Ecto neural progenitor cell (in vitro differentiated cells): ENCODE results near the gene HIGD1A.

Source experiments
- DNase-seq: peaks from one replicate; pipeline ENCODE4 v3.0.0-alpha.2; 2018; ENCODE audit warnings: low spot score

Gene HIGD1A

GRCh38 chr3:42804106-42804830 lies at the start of gene HIGD1A:
HIGD1A (minus strand) TSS chr3:42804490; CDS start chr3:42794253, 10,237 bp downstream.
- DNase-seq = peak; percentile 97

DNA sequence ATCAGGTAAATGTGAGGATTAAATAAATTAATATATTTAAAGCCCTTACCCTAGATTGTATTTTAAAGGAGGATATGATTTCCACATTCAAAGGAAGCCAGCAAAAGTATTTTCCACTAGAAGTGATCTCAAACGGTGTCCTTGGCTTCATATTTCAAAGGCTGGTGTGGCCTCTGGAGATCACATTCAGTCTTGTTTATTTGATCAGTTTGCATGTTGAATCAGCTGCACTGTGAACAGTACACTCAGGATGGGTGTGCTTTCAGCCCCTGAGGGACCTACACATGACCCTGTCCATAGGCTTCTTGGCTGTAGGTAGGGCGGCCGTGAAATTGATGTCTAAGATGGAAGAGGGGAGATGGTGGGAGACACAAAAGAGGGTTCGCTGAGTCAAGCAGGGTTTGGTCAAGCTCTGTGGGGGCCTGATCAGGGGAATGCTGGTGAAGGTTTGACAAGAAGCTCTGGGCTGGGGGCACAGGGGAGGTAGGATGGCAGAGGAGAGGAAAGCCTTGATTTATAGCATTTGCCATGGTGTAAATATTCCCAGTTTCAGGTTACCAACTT lies 49.5 kb upstream of the HIGD1A start:
- peak; percentile 34 for DNase-seq

DNA sequence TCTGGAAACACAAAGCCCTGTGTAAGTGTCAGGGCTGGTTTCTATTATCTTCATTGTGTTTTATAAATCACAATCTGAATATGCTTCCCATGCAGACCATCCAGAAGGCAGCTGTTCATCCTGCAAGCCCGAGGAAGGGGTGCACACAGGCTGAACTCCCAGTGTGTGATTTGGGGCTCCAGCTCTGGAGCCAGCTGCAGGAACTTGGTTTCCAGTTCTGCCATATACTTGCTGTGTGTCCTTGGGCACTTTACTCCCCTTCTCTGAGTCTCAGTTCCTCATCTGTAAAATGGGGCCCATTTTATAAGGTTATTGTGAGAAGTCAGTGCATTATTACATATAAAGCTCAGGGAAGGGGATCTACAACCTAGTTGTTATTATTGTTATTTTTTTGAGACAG lies 48.8 kb upstream of the HIGD1A start:
- DNase-seq = peak; percentile 17

DNA sequence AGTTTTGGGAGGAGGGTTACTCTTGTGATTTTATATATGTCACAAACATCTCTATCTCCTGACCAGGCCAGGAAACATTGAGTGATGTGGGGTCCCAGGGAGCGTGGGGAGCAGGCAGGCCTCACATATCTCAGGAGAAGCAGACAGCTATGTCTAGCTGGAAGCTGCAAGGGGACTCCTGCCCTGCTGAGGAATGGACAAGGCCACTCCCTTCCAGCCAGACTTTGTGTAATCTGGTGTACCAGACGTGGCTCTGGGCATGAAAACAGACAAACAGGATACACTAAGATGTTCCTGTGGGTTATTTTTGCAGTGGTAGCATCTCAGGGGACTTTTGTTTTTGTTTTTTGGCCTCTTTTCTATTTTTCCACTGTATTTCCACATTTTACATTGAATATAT lies 48.2 kb upstream of the HIGD1A start:
- peak; percentile 13 for DNase-seq

DNA sequence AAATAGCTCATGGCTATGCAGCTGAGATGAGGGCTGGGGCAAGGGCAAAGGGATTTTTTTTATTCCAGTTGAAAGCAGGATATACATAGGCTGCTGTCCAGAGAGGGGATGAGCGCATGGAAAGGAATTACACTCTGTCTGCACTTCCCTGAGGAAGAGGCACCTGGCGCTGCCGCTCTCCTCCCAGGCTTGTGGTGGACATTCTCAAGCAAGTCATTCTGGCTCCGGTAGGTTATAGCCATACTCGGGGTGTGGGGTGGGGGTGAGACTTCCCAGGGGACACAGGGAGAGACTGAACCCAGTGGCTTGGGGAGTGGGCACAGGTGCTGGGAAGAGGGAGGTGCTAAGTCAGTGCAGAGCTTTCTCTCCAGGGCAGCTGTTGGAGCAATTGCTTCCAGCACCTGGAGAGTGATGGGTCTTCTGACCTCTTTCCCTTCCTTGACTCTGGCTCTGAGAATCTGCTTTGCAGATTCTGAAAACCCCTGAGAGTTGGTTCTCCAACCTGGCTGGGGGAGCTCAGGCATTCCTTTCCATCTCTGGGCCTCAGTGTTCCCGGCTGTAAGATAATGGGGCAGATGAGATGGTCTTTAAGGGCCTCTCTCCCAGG lies 47.0 kb upstream of the HIGD1A start:
- peak; percentile 31 for DNase-seq

DNA sequence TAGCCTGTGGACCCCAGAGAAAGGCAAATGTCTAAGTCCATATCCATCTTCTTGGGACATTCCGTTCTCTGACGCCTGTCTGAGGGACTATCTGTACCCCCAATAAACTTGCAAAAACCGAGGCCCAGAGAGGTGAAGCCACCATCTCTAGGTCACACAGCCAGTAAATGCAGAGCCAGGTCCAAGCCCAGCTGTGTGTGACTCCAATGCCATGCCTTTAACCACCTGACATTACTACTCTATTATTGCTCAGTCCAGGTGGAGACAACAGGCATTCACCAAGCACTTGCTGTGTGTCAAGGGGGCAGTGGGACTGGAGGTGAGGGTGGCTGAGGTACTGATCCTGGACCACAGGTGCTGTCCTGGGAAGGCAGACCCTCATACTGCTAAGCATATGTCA lies 46.0 kb upstream of the HIGD1A start:
- peak; percentile 3 for DNase-seq

- no peak for DNase-seq
Observed at GRCh38 chr3:42849017-42849416, 44.7 kb upstream of the HIGD1A start.

DNA sequence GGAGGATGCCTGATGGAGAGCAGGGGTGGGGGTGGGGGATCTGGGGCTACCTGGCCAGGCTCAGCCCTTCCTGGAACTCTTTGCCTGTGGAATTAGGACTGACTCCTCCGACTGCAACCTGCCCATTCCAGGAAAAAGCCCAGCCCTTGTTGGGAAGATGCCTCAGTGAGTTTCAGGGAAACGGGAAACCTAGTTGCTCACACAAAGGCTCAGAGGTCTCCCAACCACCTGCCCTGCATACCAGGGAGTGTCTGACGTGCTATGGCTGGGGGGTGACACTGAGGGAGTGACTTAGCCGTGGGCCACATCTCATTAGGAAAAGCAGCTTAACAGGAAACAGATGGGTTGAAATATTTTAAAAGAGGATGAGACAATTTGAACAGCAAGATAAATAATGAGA lies 43.4 kb upstream of the HIGD1A start:
- DNase-seq = no peak

DNA sequence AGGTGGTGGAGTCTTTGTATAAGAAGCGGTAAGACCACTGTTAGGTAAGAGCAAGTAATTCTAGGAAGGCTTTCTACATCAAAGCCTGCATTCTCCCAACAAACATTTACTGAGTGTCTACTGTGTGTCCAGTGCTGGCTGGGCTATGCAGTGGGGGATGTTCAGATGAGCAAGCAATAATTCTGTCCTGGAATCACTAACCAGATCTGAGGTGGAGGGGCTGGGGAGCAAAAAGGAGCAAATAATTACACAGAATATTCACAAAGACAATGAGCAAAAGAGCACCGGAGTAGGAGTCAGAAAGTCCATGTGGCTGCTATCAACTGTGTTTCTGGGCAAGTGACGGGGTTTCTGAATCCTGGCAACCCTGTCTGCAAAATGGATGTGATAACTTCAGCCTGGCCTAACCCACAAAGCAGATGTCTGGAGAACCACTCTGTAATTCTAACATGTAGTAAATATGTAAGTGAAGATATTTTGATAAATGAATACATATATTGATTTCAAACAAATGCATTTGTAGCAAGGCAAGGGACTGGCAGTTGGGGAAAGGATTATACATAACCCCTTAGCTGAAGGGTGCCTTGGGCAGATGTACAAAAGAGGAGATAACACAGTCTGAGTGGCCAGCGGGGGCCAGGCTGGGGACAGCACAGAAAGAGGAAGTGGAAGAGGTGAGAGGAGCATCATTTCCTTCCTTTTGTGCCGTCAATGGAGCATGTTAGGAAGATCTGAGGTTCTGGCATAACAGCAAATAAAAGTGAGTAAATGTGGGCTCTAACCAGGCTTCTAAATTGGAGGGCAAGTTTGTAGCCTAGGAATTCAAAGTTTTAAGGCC lies 42.6 kb upstream of the HIGD1A start:
- DNase-seq = no peak

- no peak for DNase-seq
Observed at GRCh38 chr3:42844815-42845214, 40.5 kb upstream of the HIGD1A start.

DNA sequence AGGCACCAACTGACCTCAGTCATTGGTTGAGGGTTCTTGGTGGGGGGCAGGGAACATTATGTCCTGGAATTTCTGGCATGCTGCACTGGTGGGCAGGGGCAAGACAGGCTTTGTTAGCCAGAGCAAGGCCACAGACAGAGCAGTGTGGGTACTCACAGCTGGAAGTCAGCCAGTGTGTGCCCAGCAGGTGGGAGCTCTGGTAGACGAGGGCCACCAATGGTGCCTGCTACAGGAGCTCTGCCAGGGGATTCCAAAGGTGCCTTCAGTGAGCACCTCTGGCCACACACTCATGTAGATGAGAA lies 40.1 kb upstream of the HIGD1A start:
- no peak for DNase-seq

DNA sequence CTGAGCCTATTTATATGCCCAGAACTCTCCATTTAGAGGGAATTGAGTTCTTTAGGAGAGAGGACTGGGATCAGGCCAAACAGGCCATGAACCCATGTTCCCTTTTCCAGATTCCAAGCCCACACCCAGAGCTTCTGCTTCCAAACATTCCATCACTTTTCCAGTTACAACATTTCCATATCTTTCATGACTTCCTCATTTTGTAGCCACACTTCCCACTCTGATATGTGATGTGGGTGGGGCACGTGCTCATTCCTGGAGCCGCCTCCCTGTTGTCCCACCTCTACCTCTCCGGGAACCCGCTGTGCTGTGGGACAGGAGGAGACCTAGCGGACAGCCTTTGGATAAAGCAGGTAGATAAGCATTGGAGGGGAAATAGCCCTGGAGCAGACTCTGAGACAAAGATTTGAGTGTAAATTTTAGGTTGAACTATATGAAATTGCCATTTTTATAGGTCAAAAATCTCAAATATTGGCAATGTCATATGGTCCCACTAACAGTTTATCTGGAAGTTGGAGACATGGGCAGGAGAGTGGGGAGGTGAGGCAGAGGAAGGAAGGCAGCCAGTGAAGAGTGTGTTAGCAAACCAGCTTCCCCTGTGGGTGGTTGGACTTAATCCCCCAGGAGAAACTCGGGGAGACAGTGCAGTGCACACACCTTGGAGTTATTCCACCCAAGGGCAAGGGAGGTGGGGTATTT lies 39.6 kb upstream of the HIGD1A start:
- no peak for DNase-seq

DNA sequence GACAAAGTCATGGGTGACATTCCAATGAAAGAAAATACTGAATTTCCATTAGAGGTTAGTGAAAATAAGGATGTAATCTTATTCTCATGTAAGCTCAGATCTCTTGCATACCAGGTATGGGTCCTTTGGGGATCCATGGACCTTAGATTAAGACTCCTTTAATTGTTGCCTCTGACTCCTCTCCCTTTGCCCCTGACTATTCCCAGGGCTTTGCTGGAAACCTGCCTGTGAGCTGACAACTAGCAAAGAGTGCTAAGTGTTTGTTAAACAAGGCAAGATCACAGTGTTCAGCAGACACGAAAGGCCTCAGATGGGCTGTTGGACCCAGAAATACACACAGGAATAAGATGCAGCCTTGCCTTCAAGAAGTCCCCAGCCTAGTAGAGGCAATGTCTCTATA lies 37.0 kb upstream of the HIGD1A start:
- no peak for DNase-seq

DNA sequence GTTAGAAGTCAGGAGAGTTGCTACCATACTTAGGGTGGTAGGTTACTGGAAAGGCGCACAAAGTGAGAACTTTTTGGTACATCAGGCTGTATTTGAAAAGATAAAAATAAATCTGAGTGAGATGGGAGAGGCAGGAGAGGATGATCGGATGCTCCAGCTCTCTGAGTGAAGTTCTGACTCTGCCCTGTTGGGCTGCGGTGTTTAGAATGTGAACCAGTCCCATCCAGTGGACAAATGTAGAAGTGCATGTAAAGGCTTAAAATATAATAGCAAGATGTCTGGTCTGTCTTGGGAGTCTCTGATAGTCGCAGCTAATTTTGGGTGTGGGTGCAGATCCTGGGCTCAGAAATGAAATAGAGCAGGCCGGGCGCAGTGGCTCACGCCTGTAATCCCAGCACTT lies 35.3 kb upstream of the HIGD1A start:
- peak; percentile 54 for DNase-seq

- DNase-seq = no peak
Observed at GRCh38 chr3:42838571-42838970, 34.3 kb upstream of the HIGD1A start.

- no peak for DNase-seq
Observed at GRCh38 chr3:42836150-42837123, 32.1 kb upstream of the HIGD1A start.

DNA sequence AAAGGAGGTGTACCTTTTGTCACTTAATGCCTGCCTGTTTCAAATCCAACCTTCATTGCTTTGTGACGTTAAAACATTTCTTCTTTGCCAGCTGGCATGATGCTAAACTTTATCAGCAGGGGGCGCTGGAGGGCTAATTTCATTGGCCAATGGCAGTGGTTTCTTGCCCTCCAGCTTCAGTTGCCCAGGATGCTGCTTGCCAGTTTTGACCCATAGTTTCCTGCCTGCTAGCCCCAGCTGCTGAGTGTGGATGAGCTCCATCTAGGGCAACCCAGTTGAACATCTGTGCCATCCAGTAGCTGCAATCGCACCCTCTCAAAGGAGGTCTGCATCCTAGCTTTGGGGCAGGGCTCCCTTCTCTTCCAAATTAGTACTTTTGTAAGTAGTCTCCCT lies 27.0 kb upstream of the HIGD1A start:
- peak; percentile 83 for DNase-seq

DNA sequence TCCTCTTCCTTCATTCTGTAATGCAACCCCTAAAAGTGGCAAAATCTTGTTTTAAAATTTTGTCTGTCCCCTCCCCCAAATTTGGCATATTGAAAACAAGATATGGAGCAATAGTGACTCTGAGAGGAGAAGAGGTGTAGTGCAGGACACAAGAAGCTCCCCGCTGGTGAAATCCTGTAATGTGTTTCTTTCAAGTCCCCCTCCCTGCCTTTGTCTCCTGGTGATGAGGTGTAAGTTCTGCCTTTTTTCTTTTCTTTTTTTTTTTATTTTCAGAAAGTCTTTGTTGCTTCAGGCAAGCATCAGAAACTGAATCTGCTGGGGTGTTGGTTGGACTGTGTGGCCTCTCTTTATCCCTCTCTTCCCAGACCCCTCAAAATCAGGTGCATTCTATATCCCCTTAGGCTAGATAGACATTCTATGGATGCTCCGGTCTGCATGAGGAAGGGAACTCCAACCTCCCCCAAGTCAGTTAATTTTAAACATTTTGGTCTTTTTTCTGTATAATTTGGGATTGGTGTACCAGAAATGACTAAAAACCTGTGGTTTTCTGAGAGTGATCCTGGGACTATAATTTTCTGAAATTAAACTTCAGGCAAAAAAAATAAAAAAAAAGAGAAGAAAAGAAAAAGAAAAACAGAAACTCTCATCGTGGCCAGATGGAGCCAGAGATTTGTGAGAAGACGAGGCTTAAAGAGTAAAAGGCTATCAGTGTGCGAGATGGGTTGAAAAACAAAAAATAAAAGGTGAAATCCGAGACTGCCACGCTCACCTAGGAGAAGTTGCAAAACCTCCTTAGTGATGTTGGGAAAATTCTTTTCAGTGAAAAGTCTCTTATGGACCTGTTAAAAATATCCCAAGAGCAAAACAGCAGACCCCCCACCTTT lies 26.4 kb upstream of the HIGD1A start:
- no peak for DNase-seq

DNA sequence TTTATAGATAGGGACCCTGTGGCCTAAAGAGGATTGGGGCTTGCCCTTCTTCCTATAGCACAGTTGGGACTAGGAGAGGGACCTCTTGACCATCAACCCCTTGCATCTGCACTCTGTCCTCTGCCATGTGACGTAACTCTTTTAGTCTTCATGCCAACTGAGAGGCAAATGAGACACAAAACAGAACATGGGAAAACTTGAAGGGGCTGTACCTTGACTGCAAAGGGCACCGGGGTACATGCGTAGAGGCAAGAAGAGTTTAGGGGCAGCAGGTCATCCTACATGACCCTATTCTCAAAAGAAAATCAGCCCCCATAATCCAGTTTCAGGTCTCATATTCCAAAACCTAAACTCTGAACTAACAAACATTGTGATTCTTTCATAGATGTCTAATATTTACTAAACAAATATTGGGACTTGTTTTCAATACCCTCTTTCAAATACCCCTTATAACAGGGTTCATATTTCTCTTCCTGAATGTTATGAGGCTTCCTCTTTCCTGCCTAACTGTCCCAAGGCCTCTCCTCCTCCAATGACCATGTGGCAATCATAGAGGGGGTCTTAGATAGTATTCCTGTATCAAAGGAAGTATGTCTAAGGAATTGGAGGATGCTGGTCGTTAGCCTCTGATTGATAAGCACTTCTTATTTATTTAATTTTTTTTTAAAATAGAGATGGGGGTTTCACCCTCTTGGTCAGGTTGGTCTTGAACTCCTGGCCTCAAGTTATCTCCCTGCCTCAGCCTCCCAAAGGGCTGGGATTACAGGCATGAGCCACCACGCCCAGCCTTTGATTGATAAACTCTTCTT lies 25.5 kb upstream of the HIGD1A start:
- DNase-seq = no peak
